Mucosa of gallbladder (tissue), 1 donor: ENCODE data around the gene IGFBP4. TPM values are rescaled to one million over a fixed set of nuclear protein-coding genes. Genes with fewer than 3 reads are reported as not detected.

Experiments
- DNase-seq: peaks from one replicate; pipeline ENCODE4 v3.0.0-alpha.2; 2020; ENCODE audit warnings: low spot score
- total RNA-seq: library from RNA; stranded (reverse); gene quantifications from one replicate; pipeline ENCODE4 v1.2.1, GENCODE V29; 2021
- donor health status: DM: no; HTN: no; CAD: no.

Gene IGFBP4
- total RNA-seq, 1 donor from 2014 or later = 351 TPM

DNA sequence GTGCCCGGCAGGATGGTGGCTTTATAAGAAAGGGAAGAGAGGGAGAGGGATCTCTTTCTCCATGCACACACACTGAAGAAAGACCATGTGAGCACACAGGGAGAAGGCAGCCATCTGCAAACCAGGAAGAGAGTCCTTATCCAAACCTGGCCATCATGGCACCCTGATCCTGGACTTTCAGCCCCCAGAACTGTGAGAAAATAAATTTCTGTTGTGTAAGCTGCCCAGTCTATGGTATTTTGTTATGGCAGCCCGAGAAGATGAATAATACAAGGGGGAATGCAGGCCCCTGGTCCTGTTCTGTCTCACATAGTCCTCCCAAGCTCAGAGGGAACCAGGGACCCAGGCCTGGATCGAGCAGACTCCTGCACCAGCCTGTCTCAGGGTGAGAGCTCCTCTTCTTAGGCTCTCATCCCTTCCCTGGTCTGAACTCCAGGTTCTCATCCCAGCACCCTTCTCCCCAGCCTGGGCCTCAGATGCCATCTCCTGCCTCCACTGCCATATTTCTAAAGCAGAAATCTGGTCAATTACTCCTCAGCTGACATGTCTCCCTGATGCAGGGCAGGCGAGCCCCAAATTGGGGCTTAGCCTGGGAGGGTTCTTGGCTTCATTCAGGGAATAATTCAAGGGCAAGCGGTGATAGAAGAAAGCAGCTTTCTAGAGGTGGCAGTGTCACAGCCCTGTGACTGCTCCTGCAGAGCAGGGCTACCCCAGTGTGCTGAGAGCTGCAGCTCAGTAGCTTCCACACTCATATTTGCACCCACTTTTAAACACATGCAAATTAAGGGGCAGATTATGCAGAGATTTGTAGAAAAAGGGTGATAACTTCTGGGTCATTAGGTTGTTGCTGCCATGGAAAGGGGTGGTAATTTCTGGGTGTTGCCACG lies 28.8 kb downstream of the IGFBP4 start:
- no peak for DNase-seq

DNA sequence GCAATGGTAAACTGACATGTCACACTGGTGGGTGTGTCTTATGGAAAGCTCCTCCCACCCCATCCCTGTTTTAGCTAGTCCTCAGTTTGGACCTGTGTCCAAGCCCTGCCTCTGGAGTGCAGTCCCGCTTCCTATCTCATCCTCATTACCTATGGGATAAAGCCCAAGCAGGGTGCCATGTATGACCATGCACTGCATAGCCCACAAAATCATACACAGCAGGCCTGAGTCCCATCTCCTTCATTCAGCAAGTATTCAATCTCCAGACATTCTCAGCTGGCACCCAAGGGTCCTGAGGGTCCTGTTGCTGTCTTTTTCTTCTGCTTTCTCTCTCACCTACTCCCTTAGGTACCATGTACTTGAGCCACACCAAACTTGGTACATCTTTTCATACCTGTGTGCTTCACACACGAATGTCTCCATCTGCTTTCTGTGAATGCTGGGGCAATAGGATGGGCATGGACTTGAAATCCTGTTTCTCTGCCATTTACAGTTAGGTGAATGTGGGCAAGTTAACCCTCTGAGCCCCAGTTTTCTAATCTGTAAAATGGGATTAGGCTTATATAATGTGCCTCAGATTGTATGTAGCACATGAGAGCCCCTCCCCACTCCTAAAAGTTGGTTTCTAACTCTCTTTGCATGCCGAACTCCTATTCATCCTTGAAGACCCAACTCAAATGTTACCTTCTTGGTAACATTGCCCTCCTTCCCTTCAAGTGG lies 29.6 kb downstream of the IGFBP4 start:
- DNase-seq = no peak

DNA sequence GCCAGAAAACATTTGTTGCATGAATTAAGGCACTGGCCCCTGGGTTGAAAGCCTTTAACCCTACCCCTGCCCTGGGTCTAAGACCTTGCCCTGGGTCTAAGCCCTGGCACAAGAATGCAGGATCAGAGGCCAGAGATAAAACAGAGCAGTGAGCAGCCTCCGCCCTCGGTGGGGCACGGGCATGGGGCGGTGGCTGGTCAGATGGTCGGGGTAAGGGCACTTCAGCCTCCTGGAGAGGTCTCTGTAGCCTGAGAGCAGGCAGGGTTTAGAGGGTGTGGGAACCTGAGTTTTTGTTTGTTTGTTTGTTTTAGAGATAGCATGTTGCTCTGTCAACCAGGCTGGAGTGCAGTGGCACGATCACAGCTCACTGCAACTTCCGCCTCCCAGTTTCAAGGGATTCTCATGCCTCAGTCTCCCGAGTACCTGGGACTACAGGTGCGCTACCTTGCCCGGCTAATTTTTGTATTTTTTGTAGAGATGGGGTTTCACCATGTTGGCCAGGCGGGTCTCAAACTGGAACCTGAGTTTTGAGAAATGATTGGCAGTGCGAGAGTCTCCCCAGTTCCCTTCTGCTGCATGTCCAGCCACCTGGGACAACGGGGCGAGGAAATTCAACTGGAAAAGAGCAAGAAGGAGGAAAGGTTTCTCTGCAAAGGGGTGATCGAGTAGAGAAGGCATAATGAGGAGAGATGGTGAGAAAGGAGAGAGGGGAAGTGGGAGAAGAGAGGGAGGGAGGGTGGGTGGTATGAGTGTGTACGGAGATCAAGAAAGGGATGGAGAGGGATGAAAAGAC lies 30.5 kb downstream of the IGFBP4 start:
- DNase-seq = no peak

DNA sequence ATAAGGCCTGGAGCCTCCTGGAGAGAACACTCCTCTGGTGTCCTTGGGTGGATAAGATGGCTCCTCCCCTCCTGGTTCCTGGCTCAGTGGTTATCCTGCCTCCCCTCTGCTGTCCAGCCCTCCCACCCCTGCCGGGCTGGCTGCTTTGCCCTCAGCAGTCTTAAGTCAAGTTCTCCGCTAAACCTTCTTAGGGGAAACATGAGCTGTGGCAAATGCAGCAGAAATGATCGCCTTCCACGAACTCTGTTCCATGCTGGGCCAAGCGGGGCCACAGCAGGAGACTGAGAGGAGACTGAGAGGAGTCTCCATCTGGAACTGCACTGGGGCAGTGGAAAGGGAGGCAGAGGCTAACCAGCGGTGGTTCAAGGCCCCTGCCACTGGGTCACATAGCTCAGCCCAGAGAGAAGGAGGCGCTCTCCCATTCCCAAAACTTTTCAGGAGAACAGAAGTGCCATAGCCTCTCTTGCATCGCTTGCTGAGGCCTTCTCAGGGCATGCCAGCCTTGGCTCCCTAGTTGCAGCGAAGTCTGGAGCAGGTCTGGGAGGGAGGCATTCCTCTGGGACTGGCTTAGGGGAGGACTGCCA lies 31.3 kb downstream of the IGFBP4 start:
- DNase-seq = no peak

DNA sequence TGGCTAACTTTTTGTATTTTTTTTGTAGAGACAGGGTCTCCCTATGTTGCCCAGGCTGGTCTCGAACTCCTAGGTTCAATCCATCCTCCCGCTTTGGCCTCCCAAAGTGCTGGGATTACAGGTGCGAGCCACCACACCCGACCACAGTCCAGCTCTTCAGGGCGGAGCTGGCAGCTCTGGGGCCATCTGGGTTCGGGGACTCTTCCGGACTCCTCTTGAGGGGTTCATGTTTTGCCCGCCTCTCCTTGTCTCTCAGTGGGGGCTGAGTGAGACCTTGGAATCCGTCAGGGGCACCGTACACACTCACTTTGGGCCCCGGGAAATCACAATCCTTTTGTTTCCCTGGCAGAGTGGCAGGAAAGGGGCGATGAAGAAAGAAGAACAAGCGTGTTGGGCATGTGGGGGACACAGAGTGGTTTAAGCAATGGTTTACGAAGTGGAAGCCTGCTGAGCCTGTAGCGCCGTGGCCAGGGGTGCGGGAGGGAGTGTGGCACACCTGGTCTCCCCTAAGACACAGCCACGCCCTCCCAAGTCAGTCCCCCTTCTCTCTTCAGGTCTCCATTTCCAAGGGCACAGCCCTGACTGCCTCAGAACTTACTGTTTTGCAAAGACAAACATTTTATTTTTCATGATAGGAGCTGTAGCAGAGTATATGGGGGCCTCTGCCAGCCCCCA lies 32.1 kb downstream of the IGFBP4 start:
- no peak for DNase-seq

DNA sequence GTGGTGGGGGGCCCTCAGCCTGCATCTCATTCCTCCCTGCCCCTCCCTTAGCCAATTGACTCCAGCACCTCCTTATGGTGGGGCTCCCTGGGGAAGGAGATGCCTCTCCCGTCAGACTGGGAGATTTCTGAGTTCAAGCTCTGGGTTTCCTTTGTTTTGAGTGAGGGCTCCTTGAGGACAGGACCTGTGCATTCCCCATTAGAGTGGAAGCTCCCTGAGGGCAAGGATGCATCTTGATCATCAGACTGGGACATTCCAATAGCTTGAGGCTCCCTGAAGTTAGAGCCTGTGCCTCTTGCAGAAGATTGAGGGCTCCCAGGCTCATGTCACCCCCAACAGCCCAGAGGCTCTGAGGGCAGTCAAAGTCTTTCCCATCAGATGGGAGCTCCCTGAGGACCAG lies 34.5 kb downstream of the IGFBP4 start:
- DNase-seq = no peak

DNA sequence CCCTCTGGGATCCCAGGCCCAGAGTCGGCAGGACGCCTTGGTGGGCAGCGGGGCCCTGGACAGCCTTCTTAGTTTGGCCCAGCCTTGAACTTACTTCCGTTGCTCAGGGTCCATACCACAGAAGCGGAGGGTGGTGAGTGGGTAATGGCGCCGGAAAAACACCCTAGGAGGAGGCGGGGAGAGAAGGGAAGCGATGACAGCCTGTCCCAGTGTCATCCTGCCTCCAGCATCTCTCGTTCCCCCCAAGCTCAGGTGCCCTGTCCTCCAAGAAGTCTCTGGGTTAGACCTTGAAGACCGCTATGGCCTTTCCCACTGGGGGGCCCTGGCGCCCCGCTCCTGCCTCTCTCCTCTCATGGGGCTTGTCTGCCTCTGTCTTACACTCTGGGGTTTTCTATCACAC lies 35.2 kb downstream of the IGFBP4 start:
- no peak for DNase-seq

DNA sequence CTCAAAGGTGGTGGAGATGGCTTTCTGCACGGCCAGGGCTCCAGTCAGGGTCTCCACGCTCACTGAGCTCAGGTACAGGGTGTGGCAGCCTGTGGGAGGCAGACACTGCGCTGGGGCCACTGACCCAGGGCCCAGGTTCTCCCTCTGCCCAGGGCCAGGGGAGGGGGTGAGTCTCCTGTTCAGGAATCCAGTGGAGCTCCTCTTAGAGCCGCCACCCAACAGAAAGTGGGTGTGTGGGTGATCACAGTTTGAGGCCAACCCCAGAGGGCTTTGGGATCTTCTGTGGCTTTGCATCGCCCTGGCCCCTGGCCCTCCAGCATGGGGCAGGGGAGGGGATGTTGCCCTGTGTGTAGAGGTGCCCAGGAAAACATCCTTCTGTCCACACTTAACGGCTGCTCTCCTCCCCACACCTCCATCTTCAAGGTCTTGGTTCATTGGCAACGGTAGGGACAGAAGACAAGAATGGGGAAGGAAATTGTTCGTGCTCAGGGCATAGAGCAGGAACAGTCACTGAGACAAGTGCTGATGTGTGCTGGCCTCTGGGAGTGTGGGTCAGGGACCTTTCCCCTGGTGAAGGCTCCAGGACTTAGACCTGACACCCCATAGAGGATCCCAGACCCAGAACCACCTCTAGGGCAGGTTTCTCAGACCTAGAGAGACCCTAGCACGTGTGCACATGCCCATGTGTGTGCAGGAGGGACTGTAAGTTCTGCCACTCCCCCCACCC lies 36.7 kb downstream of the IGFBP4 start:
- no peak for DNase-seq

DNA sequence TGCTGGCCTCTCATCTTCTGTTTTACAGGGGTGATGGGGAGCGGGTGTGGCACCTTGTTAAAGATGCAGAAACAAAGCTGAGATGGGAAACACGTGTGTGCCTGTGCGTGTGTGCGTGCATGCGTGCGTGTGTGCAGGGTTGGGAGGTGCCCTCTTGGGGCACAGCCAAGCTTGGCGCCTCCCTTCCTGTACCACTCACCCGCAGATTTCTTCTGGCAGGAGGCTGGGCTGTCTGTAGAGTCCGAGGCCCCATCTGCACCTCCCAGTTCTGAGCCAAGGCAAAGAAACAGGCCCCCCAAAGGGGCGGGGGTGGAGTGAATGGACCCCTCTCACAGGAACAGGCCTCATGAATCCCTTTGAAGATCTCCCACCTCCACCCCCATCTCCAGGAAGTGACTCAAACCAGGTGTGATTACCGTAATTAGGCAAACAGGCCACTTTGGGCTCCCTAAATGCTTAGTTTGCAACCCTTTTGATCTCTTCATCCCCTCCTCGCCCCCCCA lies 37.3 kb downstream of the IGFBP4 start:
- DNase-seq = no peak

DNA sequence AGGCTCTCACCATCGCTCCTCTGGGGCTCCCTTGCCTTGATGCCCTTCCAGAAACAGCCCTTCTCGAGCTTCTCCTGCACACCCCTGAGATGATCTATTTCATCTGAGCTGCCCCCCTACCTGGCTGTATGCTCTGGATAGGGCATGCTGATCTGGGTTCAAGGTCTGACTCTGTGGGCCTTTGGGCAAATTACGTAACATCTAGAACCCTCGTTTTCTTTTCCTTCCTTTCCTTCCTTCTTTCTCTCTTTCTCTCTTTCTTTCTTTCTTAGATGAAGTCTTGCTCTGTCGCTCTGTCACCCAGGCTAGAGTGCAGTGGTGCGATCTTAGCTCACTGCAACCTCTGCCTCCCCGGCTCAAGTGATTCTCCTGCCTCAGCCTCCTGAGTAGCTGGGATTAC lies 37.9 kb downstream of the IGFBP4 start:
- DNase-seq = no peak

DNA sequence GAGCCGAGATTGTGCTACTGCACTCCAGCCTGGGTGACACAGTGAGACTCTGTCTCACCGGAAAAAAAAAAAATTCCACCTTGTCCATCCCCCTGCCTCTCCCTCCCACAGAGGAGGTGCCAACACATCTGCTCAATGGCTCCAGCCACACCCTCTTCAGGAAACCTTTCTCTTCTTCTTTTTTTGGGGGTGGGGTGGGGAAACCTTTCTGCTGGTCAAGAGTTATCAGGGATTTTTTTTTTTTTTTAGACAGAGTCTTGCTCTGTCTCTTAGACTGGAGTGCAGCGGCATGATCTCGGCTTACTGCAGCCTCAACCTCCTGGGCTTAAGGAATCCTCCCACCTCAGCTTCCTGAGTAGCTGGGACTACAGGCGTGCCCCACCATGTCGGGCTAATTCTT lies 39.5 kb downstream of the IGFBP4 start:
- no peak for DNase-seq

DNA sequence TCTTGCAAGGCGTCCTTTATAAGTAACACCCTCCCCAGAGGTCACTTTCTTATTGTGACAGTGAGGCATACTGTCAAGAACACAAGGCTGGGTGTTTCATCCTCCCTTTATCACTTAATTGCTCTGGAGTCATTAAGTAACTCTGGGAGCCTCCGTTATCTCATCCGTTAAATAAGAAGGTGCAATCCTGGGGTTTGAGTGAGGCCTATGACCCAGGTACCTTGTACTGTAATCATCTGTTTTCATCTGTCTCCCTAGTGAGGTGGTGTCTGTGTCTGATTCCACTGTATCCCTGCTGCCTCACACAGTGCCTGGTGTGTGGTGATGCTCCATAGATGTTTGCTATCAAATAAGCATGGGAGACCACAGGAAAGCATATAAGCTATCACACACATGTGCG lies 40.4 kb downstream of the IGFBP4 start:
- DNase-seq = no peak

DNA sequence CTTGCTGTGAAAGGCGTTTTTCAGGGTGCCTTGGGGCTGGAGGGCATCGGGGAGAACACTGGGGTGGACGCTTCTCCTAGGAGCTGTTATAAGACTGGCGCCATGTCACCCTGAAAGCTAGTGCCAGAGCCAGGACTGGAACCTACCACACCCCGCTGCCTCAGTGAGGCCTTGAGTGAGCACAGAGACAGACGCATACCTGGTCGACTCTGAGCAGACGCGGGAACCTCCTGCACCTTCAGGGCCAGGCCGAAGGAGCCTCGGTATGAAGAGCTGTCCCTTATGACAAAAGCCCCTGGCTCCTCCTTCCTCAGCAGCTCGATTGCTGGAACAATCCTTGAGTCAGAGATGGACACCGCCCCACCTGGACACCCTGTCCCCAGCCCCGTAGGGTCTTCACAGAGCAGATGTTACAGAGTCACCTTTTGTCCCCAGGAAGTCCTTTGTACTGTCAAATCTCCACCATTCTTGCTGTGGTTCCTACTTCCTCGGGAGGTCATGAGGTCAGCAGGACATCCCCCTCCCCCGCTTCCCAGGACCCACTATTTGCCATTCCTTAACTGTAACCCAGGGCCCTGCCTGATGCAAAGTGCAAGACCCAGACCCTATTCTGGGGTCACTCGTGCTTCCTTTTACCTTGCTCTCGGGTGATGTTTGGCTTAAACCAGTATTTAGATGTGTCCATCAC lies 41.2 kb downstream of the IGFBP4 start:
- no peak for DNase-seq

DNA sequence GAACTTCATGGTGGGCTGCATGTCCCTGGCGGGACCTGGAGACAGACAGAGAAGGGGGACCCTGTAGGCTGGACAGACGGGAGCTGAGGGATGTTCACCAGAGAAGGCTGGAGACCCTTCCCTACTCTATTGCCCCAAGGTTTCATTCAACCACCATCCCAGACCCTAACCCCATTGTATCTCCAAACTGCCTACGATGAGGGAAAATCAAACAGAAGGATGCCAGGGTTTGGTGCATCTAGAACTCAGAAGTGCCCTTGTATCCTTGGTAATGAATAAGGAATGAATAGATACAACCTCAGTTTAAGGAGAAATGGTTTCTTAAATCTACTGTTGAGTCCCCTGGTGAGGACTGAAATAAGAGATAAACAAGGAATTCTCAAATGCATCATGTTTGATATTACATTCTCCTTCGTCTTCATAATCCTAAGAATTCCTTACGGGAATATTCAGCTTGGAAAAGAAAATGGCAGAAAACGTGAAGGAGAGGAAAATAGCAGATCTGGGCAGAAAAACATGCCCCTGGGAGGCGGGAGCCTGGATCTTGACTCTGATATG lies 41.8 kb downstream of the IGFBP4 start:
- DNase-seq = no peak

DNA sequence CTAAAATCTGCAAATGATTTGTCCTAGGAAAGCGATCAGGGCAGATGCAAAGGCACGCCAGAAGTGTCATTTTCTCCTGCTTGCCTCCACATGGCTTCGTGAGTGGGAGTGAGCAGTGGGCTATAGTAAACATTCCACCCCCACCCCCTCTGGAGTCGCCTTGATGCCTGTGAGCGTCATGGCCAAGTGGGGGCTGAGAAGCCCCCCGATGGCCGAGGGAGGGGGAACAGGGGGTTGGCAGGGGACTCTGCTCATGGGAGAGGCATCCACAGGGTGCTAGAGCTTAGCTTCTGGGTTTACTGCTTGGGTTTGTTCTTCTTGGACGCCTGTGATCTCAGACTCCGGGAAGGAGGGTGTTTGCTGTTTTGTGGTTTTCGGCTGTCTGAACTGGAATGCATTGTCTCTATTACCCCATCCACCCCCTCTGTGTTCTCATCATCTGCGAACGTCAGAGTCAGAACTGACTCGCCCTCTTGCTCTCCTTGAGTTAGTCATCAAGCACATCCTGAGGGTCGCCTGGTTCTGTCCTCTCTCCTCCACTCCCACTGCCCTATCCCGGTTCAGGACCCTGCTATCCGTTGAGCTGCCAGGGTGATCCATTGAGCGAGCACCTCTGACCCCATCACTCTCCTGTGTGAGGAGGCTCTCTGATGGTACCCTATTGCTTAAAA lies 42.7 kb downstream of the IGFBP4 start:
- peak; percentile 53 for DNase-seq

DNA sequence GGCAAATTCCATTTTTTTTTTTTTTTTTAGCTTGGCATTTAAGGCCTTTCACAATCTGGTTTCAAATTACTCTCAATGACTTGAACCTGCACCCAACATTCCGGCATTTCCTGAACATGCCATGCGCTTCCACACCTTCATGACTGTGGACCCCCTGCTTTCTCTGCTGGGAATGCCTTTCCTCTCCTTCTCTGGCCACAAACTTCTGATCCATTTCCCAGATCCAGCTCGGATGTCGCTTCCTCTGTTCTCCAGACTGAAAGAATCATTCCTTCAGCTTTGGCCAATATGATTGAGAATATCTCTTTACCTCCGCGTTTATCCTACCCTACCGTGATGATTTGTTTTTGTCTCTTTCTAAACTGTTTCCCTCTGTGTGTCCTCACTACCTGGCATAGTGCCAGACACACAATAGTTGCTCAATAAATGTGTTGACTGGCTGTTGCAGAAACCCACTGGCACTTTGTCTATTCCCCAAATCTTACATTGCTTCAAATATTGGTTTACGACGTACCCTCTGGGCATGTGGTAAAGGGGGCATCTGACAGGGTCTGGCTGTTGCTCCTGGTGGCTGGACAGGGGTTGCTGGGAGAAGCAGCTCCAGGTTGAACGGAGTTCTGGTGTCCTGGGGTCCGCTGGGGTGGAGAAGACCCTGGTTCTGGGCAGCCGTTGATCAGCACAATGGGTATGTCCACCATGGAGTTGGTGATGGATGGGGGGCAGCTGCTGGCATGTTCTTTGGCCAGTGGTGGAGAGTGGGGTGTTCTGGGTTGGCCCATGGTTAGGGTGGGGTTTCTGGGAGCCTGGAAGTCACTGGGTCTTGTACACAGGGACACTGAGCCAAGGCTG lies 43.5 kb downstream of the IGFBP4 start:
- DNase-seq = no peak

DNA sequence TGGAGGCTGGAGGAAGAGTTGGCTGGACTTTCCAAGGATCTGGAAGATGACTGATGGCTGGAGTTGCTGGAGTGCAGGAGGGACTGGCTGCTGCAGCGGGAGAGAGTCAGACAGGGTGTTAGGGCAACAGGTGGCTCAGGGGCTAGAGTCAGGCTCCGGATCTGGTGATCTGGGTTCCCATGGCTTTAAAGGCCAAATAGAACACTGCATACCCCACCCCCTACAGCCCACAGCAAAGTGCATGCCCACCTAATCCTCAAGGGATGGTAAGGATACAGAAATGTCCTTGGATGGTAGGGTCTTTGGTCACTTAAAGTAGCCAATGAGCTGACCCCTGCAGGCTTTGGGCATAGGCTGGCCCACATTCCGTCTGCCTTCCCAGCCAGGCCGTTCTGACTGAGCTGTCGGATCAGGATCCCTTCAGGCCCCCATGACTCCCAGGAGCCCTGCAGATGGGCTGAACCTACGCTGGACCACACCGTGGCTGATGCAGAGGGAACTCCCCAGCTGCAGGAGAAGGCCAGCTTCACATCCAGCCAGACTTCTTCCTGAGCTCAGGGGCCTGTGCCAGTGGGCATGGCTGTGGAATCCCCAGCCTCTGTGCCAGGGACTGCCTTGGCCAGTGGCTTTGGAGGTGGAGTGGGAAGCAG lies 44.2 kb downstream of the IGFBP4 start:
- no peak for DNase-seq
